ENCODE data around the gene AACS. TPM values are rescaled to one million over a fixed set of nuclear protein-coding genes. Genes with fewer than 3 reads are reported as not detected.

AACS gene
- total and polyA plus RNA-seq, 2 of the 13 experiments (the other 11 are each of a cell fraction or from before 2014, with no cell fraction given): 23.3 to 28.8 TPM

DNA sequence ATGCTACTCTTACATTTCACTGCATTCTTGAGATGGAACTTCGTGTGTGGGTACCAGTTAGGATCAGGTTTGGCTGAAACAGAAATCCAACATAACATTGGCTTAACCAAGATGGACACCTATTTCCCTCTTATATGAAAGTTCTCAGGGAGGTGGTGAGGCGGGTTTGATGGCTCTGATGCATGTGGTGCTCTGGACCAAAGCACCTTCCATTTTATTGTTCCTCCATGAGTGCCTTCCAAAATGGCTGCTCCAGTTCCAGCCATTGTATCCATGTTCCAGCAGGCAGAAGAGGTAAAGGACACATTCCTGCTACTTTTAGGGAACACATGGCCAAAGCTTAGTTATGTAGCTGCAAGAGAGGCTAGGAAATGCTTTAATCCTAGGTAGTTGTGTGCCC is 42.2 kb upstream of the AACS start (continued):
- TF ChIP-seq BHLHE40 (IDR thresholded peaks at IDR 0.05; ENCODE audit: low read length): no peak

DNA sequence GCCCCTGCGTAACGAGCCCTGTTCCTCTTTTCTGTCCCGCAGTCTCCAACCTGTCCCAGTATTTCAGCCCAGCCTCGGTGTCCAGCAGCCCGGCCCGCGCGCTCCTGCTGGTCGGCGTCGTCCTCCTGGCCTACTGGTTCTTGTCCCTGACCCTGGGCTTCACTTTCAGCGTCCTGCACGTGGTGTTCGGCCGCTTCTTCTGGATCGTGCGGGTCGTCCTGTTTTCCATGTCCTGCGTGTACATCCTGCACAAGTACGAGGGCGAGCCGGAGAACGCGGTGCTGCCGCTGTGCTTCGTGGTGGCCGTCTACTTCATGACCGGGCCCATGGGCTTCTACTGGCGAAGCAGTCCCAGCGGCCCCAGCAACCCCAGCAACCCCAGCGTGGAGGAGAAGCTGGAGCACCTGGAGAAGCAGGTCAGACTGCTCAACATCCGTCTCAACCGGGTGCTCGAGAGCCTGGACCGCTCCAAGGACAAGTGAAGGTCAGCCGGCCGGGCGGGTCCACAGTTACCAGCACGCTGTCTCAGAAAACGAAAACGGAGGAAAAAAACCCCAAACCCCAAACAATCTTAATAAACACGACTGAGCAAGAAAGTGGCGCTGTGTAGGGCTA is 40.2 kb upstream of the AACS start:
- no peak overlapping the region for H3K4me3 ChIP-seq (replicated peaks in 1 of 3; ENCODE audit: insufficient read depth in 1 of 3, low read depth in 2 of 3, low read length in 3 of 3)
- ATAC-seq: no peak
- no TSS peak for BruUV-seq (replicated peaks)
- intact Hi-C loops (cut with micrococcal nuclease; ENCODE audit: unreplicated experiment): no loop called here
- no peaks in the 10 kb centered on the region for H3K9me3 ChIP-seq (ENCODE audit: low read length)
- H3K27ac ChIP-seq (ENCODE audit: extremely low read length, insufficient read depth, low read length): no peak overlapping the region
- 97% methylated on average over 43 of the region's 43 CpGs for WGBS (ENCODE audit: low lambda C conversion rate)
- no peak overlapping the region for H2AFZ ChIP-seq (ENCODE audit: low read length)
- TF ChIP-seq, protein P1, sequence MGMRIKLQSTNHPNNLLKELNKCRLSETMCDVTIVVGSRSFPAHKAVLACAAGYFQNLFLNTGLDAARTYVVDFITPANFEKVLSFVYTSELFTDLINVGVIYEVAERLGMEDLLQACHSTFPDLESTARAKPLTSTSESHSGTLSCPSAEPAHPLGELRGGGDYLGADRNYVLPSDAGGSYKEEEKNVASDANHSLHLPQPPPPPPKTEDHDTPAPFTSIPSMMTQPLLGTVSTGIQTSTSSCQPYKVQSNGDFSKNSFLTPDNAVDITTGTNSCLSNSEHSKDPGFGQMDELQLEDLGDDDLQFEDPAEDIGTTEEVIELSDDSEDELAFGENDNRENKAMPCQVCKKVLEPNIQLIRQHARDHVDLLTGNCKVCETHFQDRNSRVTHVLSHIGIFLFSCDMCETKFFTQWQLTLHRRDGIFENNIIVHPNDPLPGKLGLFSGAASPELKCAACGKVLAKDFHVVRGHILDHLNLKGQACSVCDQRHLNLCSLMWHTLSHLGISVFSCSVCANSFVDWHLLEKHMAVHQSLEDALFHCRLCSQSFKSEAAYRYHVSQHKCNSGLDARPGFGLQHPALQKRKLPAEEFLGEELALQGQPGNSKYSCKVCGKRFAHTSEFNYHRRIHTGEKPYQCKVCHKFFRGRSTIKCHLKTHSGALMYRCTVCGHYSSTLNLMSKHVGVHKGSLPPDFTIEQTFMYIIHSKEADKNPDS (CRISPR knock-in tag; IDR thresholded peaks at IDR 0.05): no peak
- TF ChIP-seq AGO2 (optimal IDR thresholded peaks at IDR 0.05; ENCODE audit: low read depth, low read length): peak; percentile 43
- TF ChIP-seq ZNF543 (CRISPR knock-in tag; IDR thresholded peaks at IDR 0.05): no peak
- TF ChIP-seq, protein P2, sequence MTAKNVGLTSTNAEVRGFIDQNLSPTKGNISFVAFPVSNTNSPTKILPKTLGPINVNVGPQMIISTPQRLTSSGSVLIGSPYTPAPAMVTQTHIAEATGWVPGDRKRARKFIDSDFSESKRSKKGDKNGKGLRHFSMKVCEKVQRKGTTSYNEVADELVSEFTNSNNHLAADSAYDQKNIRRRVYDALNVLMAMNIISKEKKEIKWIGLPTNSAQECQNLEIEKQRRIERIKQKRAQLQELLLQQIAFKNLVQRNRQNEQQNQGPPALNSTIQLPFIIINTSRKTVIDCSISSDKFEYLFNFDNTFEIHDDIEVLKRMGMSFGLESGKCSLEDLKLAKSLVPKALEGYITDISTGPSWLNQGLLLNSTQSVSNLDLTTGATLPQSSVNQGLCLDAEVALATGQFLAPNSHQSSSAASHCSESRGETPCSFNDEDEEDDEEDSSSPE (CRISPR knock-in tag; IDR thresholded peaks at IDR 0.05): no peak
- TF ChIP-seq ZNF232 (CRISPR knock-in tag; IDR thresholded peaks at IDR 0.05; ENCODE audit: borderline replicate concordance): no peak
- no peak for TF ChIP-seq MTA1 (CRISPR knock-in tag; IDR thresholded peaks at IDR 0.05; ENCODE audit: borderline replicate concordance)
- H3K9ac ChIP-seq (ENCODE audit: insufficient read depth, low read depth, low read length): no peak overlapping the region
- no peak for FAIRE-seq
- no peaks in the 10 kb centered on the region for H3K79me2 ChIP-seq (ENCODE audit: insufficient read depth, low read length)
- no peak overlapping the region for H3K4me2 ChIP-seq (ENCODE audit: low read depth, low read length)
- in situ Hi-C loops (cut with HindIII; ENCODE audit: extremely low pct_ligation_motif_present, low pct_unique_long_range_greater_than_20kb): no loop called here
- ChIA-PET CTCF (ENCODE audit: low intra/inter-chr PET ratio, low total read pairs) (no interaction called here), POLR2A (no interaction called here)
- no peak for DNase-seq (ENCODE audit: low spot score)
- no peaks in the 10 kb centered on the region for H3K4me1 ChIP-seq (ENCODE audit: insufficient read depth, low read length)
- no peaks in the 10 kb centered on the region for H3K27me3 ChIP-seq (ENCODE audit: control insufficient read depth in 1 of 2, insufficient read depth in 2 of 2, low read length in 2 of 2)
- no peaks in the 10 kb centered on the region for H4K20me1 ChIP-seq (ENCODE audit: insufficient read depth, low read length)
- H3K36me3 ChIP-seq (replicated peaks in 1 of 2; ENCODE audit: control insufficient read depth in 1 of 2, insufficient read depth in 2 of 2, low read length in 2 of 2): peaks cover 4 to 21% of the 10 kb centered on the region in 2 experiments; a peak in 4 of 5 replicates
